GM18526 (cell line): Measurements from ENCODE around the gene VMP1.

Experiments
- POLR2A ChIP-seq: IDR thresholded peaks from 3 replicates; pipeline ENCODE4 v1.6.1; 2011; ENCODE audit not compliant: insufficient read length; ENCODE audit errors: extremely low read depth

VMP1 gene

DNA sequence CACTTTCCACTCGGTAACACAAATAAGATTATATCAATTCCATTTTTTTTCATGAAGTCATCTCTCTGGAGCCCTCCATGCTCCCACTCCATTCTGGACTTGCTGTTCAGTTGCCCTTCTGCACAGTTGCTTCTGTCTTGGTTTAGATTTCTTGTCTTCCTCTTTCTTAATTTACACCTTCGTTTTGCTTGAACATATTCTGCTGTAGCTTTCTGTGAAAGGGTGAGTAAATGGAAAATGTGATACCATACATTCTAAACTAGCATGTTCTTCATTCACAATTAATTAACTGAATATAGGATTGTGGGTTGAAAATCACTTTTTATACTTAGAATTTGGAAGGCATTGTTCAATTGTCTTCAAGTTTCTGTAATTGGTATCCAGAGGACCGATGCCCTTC lies 69.6 kb downstream of the VMP1 start:
- TF ChIP-seq POLR2A = no peak

DNA sequence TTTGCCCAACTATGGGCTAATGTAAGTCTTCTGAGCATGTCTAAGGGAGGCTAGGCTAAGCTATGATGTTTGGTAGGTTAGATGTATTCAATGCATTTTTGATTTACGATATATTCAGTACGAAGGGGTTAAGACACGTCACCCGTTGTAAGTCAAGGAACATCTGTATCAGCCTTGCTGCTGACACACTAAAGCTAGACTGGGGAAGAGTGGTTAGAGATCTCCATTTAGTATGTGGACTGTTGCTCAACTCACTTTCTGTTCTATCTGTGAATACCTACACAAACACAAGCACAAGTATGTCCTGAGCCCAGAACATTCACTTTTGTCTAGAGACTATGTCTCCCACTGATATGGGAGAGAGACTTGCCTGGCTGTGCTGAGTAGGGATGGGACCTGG lies 71.5 kb downstream of the VMP1 start:
- TF ChIP-seq POLR2A = no peak

DNA sequence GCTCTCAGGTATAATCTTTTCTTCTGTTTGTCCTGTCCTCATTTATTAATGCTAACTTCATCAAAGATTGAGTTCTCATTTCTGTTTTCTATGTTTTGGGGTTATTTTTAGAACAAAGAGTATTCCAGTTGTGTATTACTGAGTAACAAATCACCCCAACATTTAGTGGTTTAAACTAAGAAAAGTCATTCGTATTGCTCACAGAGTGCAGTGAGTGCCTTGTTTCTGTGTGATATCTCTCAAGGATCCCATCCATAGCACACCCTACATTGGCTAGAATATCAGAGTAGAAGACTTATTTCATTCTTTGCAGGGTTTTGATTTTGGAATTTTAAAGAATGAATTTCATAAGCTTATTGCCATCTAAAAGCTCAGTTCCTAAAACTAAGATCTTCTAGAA lies 72.1 kb downstream of the VMP1 start:
- no peak for TF ChIP-seq POLR2A

GRCh38 chr17:59783221-59784047 lies 76.0 kb downstream of the VMP1 start:
- TF ChIP-seq POLR2A = no peak

GRCh38 chr17:59785091-59785799 lies 77.8 kb downstream of the VMP1 start:
- no peak for TF ChIP-seq POLR2A

DNA sequence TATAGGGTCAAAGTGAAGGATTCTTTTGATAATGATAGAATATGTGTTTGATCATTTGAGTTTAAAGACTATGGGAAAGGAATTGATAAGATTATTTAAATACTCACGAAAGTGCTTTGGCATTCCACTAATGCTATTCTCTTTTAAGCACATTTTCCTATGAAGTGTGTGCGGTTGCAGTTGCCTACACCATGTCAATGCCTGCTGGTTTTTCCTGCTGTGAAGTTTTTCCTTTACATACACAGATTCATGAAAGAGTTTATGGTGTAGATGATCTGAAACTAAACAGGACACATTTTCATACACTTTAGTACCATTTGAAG lies 78.7 kb downstream of the VMP1 start:
- TF ChIP-seq POLR2A = no peak

DNA sequence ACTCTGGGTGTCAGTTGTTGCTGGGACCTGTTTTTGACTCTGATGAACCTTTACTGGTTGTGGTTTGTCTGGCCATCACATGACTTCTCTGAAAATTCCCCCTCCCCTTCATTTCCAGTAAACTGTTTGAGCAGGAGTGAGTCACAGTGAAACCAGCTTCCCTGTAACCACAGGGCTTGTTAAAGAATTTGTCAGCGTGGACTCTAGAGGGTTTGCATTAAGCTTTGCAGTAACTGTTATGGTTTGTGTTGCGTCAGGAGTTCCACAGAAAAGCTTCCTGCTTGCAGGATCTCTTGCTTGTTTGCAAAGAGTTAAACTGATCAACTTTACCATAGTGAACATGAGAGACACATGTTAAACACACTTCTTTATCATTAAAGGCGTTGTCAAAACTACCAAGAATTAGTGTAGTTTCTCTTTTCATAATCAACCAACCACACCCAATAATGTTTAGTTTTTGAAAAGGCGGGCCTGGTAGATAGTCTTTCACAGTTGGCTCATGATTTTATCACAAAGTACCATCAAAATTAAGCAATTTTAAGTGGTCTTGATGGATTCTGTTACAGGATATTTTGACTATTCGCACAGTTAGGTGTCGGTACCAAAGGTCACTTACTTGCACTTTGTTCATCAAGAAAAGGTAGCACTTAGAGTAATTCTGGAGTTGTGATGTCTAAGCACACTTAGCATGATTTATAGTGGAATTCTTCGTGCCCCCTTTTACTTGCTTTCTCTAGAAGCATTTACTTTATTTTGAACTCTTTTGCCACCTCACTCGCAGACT lies 79.3 kb downstream of the VMP1 start:
- TF ChIP-seq POLR2A = peak; percentile 8

DNA sequence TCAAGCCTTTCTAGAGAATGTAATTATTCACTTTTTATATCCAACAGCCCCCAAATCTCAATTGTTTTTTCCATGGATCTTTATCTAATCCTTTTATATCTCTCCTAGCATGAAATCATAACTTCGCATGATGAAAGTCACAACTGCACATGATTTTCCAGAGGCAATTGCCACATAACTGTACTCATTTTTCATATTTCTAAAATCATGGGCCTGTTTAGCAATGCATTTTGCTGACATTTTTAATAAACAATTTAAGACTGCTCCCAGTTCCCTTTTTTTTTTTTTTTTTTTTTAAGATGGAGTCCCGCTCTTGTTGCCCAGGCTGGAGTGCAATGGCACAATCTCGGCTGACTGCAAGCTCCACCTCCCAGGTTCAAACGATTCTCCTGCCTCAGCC lies 83.5 kb downstream of the VMP1 start:
- no peak for TF ChIP-seq POLR2A

- TF ChIP-seq POLR2A = no peak
Observed at GRCh38 chr17:59791603-59792457, 84.4 kb downstream of the VMP1 start.

DNA sequence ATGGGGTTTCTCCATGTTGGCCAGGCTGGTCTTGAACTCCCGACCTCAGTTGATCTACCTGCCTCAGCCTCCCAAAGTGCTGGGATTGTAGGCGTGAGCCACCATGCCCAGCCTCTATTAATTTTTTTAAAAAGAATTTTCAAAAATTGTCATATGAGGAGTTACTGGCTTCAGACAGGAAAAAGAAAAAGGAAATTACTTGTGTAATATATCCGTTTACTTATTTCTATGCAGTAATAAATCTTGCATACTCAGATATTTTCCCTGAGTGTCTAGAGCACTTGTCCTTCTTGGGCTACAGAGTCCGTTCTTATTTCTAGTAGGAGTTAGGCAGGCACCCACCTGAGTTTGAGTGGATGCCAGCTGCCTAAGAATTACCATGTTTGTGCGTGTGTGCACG lies 85.8 kb downstream of the VMP1 start:
- no peak for TF ChIP-seq POLR2A

DNA sequence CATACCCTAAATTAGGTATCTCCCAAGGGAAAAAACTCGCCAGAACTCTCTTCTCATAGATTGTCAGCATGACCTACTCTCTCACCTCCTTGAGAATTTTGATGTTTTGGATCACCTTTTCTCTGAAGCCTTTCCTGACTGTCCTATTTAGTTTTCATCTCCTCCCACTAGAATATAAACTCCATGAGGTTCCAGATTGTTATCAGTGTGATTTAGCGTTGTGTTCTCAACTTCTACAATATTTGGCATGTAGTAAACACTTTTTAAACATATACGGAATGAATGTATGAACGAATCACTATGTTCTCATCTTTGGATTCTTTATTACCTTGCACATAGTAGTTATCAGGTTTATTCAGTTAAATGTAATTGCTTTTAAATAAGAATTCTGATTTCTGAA lies 88.7 kb downstream of the VMP1 start:
- no peak for TF ChIP-seq POLR2A

DNA sequence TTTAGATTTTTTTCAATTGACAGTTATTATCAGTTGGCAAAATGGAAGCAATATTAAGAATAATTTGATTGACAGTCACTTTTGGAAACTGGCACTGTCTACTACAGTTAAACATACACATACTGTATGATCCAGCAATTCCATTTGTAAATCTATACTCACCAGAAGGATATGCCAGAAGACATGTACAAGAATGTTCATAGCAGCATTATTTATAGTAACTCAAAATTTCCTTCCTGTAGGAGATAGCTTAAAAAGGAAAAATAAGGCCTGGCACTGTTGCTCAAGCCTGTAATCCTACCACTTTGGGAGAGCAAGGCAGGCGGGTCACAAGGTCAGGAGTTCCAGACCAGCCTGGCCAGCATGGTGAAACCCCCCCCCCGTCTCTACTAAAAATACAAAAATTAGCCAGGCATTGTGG lies 89.3 kb downstream of the VMP1 start:
- TF ChIP-seq POLR2A = no peak

GRCh38 chr17:59798111-59798510 lies 90.7 kb downstream of the VMP1 start:
- TF ChIP-seq POLR2A = no peak

GRCh38 chr17:59800530-59800942 lies 93.1 kb downstream of the VMP1 start:
- no peak for TF ChIP-seq POLR2A

DNA sequence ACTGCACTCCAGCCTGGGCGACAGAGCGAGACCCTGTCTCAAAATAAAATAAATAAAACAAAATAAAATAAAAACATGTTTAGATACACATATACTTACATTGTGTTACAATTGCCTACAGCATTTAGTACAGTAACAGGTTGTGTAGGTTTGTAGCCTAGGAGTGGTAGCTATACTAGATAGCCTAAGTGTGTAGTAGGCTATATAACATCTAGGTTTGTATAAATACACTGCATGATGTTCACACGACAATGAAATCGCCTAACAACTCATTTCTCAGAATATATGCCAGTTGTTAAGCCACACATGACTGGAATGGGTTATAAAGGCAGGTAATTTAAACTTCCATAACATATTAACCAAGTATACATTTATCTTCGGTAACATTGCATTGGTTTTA lies 94.7 kb downstream of the VMP1 start:
- TF ChIP-seq POLR2A = no peak
